ENCODE results near the gene PRDM4.

GRCh38 chr12:107782067-107782466 is 21.1 kb upstream of the PRDM4 start:
- TF ChIP-seq POLR2AphosphoS5 (IDR thresholded peaks at IDR 0.05) (no peak), CTCF (IDR thresholded peaks at IDR 0.05 in 8 of 11, conservative IDR thresholded peaks at IDR 0.05 in 3 of 11) (no peak)
